ENCODE data around the gene MAPK8IP3.

The MAPK8IP3 gene

DNA sequence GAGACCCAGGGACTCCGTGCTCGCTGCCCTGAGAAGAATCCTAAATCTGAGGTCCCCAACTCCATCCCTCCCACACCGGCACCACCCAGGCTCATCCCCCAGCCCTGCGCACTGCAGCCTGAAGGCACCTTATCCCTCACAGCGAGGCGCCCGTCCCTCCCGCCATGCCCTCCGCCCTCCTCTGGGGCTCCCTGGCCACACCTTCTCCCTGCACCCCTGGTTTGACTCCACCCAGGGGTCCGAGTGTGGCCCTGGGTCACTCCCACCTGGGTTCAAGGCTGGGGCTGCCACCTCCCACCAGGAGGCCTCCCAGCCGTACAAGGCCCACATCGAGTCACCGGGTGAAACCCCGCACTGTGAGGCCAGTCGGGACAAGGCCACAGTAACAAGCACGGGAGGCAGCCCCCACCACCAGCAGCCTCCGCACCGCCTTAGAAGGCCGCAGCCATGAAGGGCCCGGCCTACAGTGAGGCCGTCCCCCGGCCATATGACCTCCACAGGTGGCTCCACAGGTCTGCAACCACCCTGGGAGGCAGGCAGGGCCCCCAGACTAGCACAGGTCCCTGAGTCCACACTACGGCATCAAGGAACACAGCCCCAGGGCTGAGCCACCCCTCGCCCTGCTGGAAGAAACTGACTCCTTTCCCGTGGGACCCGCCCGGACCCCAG is 112.3 kb downstream of the MAPK8IP3 start:
- no peak for DNase-seq

DNA sequence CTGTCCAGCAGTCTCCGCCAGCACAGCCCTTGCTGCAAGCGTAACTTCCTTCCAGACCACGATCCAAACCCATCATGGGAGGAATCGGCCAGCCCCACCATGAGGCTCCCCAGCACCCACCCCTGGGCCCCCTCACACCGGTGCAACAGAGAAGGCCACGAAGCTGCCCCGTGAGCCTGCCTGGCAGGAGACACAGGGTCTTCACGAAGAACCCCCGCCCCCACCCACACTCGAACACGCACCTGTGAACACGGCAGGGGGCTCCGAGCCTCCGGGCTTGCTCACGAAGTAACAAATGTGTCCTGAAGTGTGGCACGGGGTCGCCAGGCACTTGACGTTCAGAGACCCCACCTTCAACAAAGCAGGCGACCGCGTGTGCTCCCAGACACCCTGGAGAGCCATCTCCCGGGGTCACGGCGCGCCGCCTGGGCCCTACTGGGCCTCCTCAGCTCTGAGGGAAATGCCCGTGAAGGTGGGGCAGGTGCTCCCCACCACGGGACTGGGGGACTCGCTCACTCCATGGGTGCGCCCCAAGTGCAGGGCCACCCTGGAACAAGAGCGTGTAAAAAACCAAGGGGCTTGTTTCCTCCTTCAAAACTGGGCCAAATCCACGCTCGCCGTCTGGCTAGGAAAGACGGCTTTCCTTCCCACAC is 113.0 kb downstream of the MAPK8IP3 start:
- no peak for DNase-seq

DNA sequence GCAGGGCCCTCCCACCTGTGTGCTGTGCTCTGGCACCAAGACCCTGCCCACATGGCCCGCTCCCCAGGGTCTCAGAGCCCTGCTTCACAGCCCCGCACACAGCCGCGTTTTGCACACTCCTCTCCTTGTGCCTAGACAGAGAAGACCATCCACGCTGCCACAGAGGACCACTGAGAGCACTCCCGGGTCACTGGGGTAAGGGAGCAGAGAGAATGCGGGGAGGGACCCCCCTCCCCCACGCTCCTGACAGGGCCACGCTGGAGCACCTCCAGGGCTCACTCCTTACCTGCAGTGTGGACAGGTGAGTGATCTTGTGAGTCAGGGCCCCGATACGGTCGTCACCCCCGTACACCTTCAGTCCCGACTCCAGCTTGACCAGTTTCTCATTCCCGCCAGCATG is 113.6 kb downstream of the MAPK8IP3 start:
- DNase-seq, result no peak

Data from effector CD4-positive, alpha-beta T cell (primary cell).